Parathyroid adenoma (tissue), 2 donors: ENCODE results near the gene ADAMTS6.

ENCODE experiments used
- H2AFZ ChIP-seq: fragments of 300-600 bp; sonication (generic); one replicate; pipeline ENCODE4 v1.7.0; 2017; ENCODE audit warnings: antibody characterized with exemption, mild to moderate bottlenecking
- H3K27ac ChIP-seq: fragments of 300-600 bp; sonication (generic); one replicate; pipeline ENCODE4 v1.7.0; 2017
- H3K27me3 ChIP-seq: fragments of 300-600 bp; sonication (generic); one replicate; pipeline ENCODE4 v1.7.0; 2017; ENCODE audit warnings: low read length; ENCODE audit not compliant: control insufficient read depth, insufficient read depth
- H3K36me3 ChIP-seq: fragments of 300-600 bp; sonication (generic); one replicate; pipeline ENCODE4 v1.7.0; 2017; ENCODE audit warnings: low read length; ENCODE audit not compliant: control insufficient read depth, insufficient read depth
- H3K4me1 ChIP-seq: fragments of 300-600 bp; sonication (generic); one replicate; pipeline ENCODE4 v1.7.0; 2017; ENCODE audit warnings: control low read depth
- H3K4me2 ChIP-seq: fragments of 300-600 bp; sonication (generic); one replicate; pipeline ENCODE4 v1.7.0; 2017; ENCODE audit warnings: low read length
- H3K4me3 ChIP-seq: fragments of 300-600 bp; sonication (generic); one replicate; pipeline ENCODE4 v1.7.0; 2017; ENCODE audit warnings: low read depth, low read length
- H3K79me2 ChIP-seq: fragments of 300-600 bp; sonication (generic); one replicate; pipeline ENCODE4 v1.7.0; 2017; ENCODE audit warnings: control low read depth
- H3K9ac ChIP-seq: fragments of 300-600 bp; sonication (generic); one replicate; pipeline ENCODE4 v1.7.0; 2017; ENCODE audit warnings: mild to moderate bottlenecking
- H3K9me3 ChIP-seq: fragments of 300-600 bp; sonication (generic); one replicate; pipeline ENCODE4 v1.7.0; 2017; ENCODE audit warnings: low read length; ENCODE audit not compliant: control insufficient read depth
- CTCF ChIP-seq: fragments of 300-600 bp; sonication (generic); IDR thresholded peaks from one replicate; pipeline ENCODE4 v1.7.0; 2017; ENCODE audit warnings: antibody characterized with exemption, mild to moderate bottlenecking
- donor health status: primary hyperparathyroidism.

Gene ADAMTS6

GRCh38 chr5:65483546-65484346 lies 2.0 kb upstream of the ADAMTS6 start:
- Histone ChIP-seq H2AFZ (peak overlapping the region; percentile 78), H3K4me2 (peak overlapping the region; percentile 80), H3K9ac (no peak overlapping the region), H3K4me3 (peak overlapping the region; percentile 76), H3K79me2 (no peaks in the 10 kb centered on the region), H3K27ac (peak overlapping the region; percentile 43), H3K4me1 (peaks cover 4% of the 10 kb centered on the region), H3K27me3 (no peaks in the 10 kb centered on the region), H3K9me3 (no peaks in the 10 kb centered on the region), H3K36me3 (no peaks in the 10 kb centered on the region)
- peak; percentile 57 for TF ChIP-seq CTCF

GRCh38 chr5:65482736-65483545 lies 1.2 kb upstream of the ADAMTS6 start:
- H3K4me1 ChIP-seq: peaks cover 4% of the 10 kb centered on the region
- H3K4me3 ChIP-seq: peak overlapping the region; percentile 76
- H3K27ac ChIP-seq: peak overlapping the region; percentile 43
- H3K9ac ChIP-seq: no peak overlapping the region
- no peaks in the 10 kb centered on the region for H3K79me2 ChIP-seq
- no peaks in the 10 kb centered on the region for H3K9me3 ChIP-seq
- H2AFZ ChIP-seq: peak overlapping the region; percentile 78
- H3K36me3 ChIP-seq: no peaks in the 10 kb centered on the region
- TF ChIP-seq CTCF: no peak
- H3K27me3 ChIP-seq: no peaks in the 10 kb centered on the region
- H3K4me2 ChIP-seq: peak overlapping the region; percentile 80

GRCh38 chr5:65482296-65482735 lies 596 bp upstream of the ADAMTS6 start:
- no peaks in the 10 kb centered on the region for H3K27me3 ChIP-seq
- peak overlapping the region; percentile 65 for H2AFZ ChIP-seq
- no peaks in the 10 kb centered on the region for H3K79me2 ChIP-seq
- H3K4me1 ChIP-seq: peaks cover 4% of the 10 kb centered on the region
- H3K9ac ChIP-seq: no peak overlapping the region
- peak overlapping the region; percentile 76 for H3K4me3 ChIP-seq
- H3K36me3 ChIP-seq: no peaks in the 10 kb centered on the region
- H3K9me3 ChIP-seq: no peaks in the 10 kb centered on the region
- peak overlapping the region; percentile 80 for H3K4me2 ChIP-seq
- H3K27ac ChIP-seq: peak overlapping the region; percentile 78
- TF ChIP-seq CTCF: no peak

- no peak overlapping the region for H3K27ac ChIP-seq
- H3K4me1 ChIP-seq: peaks cover 4% of the 10 kb centered on the region
- TF ChIP-seq CTCF: no peak
- H3K9me3 ChIP-seq: no peaks in the 10 kb centered on the region
- H3K9ac ChIP-seq: no peak overlapping the region
- H2AFZ ChIP-seq: peak overlapping the region; percentile 65
- no peaks in the 10 kb centered on the region for H3K27me3 ChIP-seq
- no peaks in the 10 kb centered on the region for H3K36me3 ChIP-seq
- H3K4me3 ChIP-seq: peak overlapping the region; percentile 76
- peak overlapping the region; percentile 80 for H3K4me2 ChIP-seq
- no peaks in the 10 kb centered on the region for H3K79me2 ChIP-seq
Observed at GRCh38 chr5:65481171-65481581, 544 bp downstream of the ADAMTS6 start.
